Esophagus squamous epithelium (tissue), 4 donors: ENCODE data around the gene CACNB1.

Experiments
- POLR2A ChIP-seq, 4 donors: fragments of 450-650 bp; IDR thresholded peaks; one replicate each; pipeline ENCODE4 v1.6.1; 2017; ENCODE audit warnings: antibody characterized with exemption in 4 of 4, mild to moderate bottlenecking in 4 of 4, moderate library complexity in 3 of 4
- TF ChIP-seq, protein P1 (sequence below), 6 experiments: fragments of 450-650 bp in 4 of 6; fragments of 200-600 bp in 2 of 6; sonication (generic) in 2 of 6; IDR thresholded peaks; one replicate each; pipeline ENCODE4 v1.5.1; 2016 to 2019; ENCODE audit warnings: antibody characterized with exemption in 6 of 6, mild to moderate bottlenecking in 4 of 6, moderate library complexity in 4 of 6

DNA sequence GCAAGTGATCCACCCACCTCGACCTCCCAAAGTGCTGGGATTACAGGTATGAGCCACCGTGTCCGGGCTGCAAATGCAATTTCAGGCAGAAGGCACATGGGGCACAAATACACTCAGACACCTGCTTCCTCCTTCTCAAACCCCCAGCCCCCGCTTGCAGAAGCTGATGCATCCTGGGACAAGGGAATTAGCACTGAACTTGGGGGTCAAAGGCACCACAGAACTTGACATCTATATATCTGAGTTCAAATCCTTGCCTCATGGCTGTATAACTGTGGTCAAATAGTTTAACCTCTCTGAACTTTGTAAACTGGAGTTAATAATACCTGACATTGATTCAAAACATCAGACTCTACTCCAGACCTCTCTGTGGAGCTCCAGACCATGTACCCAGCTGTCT, 27.4 kb downstream of the CACNB1 start:
- TF ChIP-seq, protein P1, sequence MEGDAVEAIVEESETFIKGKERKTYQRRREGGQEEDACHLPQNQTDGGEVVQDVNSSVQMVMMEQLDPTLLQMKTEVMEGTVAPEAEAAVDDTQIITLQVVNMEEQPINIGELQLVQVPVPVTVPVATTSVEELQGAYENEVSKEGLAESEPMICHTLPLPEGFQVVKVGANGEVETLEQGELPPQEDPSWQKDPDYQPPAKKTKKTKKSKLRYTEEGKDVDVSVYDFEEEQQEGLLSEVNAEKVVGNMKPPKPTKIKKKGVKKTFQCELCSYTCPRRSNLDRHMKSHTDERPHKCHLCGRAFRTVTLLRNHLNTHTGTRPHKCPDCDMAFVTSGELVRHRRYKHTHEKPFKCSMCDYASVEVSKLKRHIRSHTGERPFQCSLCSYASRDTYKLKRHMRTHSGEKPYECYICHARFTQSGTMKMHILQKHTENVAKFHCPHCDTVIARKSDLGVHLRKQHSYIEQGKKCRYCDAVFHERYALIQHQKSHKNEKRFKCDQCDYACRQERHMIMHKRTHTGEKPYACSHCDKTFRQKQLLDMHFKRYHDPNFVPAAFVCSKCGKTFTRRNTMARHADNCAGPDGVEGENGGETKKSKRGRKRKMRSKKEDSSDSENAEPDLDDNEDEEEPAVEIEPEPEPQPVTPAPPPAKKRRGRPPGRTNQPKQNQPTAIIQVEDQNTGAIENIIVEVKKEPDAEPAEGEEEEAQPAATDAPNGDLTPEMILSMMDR (IDR thresholded peaks at IDR 0.05), result no peak
- no peak for TF ChIP-seq POLR2A (IDR thresholded peaks at IDR 0.05)
